ENCODE measurements around the gene DNAJC5. TPM values are rescaled to one million over a fixed set of nuclear protein-coding genes. Genes with fewer than 3 reads are reported as not detected.
A peak's percentile ranks its signal among the peaks of the same experiment; 100 is the strongest.

DNAJC5 gene
- total RNA-seq, 4 donors from 2014 or later, result 10.9 to 39.8 (median 25.6) TPM

DNA sequence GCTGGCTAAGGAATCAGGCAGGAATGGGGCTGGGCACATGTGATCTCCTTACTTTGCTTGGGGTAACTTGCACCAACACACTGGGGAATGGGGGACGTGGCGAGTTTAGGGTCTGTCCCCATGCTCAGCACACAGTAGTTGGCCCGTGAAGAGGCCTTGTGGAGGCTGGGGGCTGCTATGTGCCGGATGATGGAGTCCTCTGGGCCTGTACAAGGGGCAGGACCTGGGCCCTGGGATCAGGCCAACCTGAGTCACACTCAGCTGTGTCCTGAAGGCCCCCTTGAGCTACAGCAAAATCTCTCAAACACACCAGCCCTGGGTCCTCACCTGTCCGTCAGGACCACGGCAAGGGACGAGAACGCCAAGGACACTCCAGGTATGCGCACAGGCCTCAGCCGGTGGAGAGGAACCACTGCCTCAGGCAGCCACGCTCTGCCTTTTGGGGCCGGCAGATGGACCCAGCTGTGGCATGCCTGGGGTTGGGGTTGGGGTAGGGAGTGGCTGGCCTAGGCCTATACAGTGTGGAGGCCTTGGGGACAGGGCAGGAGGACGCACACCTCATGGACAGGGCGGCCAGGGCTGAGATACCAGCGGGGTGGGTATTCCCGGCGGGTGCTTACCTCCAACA, 50.2 kb downstream of the DNAJC5 start:
- Histone ChIP-seq H3K4me1 (peaks cover 4 to 15% of the 10 kb centered on the region in 2 donors), H3K27ac (no peak overlapping the region), H3K36me3 (no peaks in the 10 kb centered on the region), H3K9me3 (no peaks in the 10 kb centered on the region), H3K4me3 (no peak overlapping the region), H3K27me3 (no peaks in the 10 kb centered on the region)
- TF ChIP-seq, protein P1, sequence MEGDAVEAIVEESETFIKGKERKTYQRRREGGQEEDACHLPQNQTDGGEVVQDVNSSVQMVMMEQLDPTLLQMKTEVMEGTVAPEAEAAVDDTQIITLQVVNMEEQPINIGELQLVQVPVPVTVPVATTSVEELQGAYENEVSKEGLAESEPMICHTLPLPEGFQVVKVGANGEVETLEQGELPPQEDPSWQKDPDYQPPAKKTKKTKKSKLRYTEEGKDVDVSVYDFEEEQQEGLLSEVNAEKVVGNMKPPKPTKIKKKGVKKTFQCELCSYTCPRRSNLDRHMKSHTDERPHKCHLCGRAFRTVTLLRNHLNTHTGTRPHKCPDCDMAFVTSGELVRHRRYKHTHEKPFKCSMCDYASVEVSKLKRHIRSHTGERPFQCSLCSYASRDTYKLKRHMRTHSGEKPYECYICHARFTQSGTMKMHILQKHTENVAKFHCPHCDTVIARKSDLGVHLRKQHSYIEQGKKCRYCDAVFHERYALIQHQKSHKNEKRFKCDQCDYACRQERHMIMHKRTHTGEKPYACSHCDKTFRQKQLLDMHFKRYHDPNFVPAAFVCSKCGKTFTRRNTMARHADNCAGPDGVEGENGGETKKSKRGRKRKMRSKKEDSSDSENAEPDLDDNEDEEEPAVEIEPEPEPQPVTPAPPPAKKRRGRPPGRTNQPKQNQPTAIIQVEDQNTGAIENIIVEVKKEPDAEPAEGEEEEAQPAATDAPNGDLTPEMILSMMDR (IDR thresholded peaks at IDR 0.05), result no peak
- TF ChIP-seq POLR2A (IDR thresholded peaks at IDR 0.05), result no peak
- no peak for DNase-seq
- intact Hi-C loops (cut with DNase I; ENCODE audit: low total_unique reads), result no loop called here

DNA sequence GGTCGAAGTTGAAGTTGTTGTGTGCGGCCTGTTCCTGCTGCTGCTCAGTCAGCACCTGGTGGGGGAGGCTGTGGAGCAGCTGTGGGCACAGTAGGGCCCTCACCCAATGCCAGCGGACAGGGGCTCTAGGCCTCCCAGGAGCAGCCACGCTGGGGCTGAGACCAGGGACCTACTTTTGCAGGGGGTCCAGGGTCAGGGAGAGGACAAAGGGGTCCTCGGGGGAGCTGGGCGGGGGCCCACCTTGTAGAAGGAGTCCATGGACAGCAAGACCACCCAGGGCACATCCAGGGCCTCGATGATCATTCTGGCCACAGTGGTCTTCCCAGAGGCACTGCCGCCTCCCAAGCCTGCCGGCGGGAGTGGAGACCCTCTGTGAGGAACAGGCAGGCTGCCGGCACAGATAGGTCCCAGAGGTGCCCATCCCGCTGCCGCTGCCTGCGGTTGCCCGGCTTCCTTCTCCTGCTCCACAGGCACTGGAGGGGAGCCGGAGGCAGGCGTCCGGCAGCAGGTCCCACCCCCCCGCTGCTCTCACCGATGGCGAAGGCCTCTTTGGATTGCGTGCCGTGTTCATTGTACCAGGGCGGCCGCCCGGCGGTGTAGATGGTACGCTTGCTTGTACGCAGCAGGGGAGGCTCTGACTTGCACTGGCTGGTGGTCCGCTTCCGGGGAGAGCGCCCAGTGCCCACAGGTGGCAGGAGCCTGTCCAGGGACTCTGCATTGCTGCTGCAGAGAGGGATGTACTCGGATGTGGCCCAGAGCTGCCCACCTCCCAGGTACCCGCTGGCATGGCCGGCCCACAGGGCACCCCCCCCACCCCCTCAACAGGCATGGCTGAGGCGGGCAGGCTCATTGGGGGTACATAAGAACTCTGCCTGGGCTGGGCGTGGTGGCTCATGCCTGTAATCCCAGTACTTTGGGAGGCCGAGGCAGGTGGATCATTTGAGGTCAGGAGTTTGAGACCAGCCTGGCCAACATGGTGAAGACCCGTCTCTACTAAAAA, 51.3 kb downstream of the DNAJC5 start:
- intact Hi-C loops (cut with DNase I; ENCODE audit: low total_unique reads), result no loop called here
- H3K9me3 ChIP-seq, result no peaks in the 10 kb centered on the region
- no peaks in the 10 kb centered on the region for H3K27me3 ChIP-seq
- no peak overlapping the region for H3K4me3 ChIP-seq
- H3K4me1 ChIP-seq, result peaks cover 4 to 26% of the 10 kb centered on the region in 2 donors
- no peak for DNase-seq
- no peaks in the 10 kb centered on the region for H3K36me3 ChIP-seq
- no peak for TF ChIP-seq POLR2A (IDR thresholded peaks at IDR 0.05)
- TF ChIP-seq, protein P1 (IDR thresholded peaks at IDR 0.05), result no peak
- H3K27ac ChIP-seq, result no peak overlapping the region

DNA sequence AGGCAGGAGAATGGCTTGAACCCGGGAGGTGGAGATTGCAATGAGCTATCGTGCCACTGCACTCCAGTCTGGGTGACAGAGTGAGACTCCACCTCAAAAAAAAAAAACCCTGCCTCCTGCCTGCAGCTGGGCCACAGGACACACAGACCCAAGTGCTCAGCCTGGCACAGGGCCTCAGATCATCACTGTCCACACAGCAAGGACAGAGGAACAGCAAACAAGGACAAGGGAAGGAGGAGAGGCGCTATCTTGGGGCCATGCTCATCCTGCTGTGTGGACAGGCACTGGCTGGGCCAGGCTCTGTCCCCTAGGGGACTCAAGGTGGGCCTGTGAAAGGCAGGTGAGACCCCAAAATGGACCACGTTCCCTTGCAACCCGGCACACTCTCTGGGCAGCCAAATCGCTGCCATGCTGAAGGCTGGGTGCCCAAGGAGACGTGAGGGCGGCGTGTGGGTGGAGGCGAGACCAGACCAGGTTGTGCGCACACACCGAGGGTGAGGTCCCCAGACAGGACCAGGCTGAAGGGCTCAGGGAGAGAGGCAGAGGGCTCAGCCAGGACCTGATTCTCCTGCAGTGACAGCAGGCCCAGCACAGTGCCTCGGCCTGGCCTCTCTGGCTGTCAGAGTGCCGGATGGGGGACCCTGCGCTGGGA, 52.2 kb downstream of the DNAJC5 start:
- Histone ChIP-seq H3K27me3 (no peaks in the 10 kb centered on the region), H3K4me1 (peaks cover 4 to 33% of the 10 kb centered on the region in 2 donors), H3K36me3 (no peaks in the 10 kb centered on the region), H3K27ac (peak overlapping the region; percentile 89 to 98), H3K9me3 (no peaks in the 10 kb centered on the region), H3K4me3 (no peak overlapping the region)
- DNase-seq, result no peak
- intact Hi-C loops (cut with DNase I; ENCODE audit: low total_unique reads), result no loop called here
- TF ChIP-seq, protein P1 (IDR thresholded peaks at IDR 0.05), result no peak
- TF ChIP-seq POLR2A (IDR thresholded peaks at IDR 0.05), result no peak

DNA sequence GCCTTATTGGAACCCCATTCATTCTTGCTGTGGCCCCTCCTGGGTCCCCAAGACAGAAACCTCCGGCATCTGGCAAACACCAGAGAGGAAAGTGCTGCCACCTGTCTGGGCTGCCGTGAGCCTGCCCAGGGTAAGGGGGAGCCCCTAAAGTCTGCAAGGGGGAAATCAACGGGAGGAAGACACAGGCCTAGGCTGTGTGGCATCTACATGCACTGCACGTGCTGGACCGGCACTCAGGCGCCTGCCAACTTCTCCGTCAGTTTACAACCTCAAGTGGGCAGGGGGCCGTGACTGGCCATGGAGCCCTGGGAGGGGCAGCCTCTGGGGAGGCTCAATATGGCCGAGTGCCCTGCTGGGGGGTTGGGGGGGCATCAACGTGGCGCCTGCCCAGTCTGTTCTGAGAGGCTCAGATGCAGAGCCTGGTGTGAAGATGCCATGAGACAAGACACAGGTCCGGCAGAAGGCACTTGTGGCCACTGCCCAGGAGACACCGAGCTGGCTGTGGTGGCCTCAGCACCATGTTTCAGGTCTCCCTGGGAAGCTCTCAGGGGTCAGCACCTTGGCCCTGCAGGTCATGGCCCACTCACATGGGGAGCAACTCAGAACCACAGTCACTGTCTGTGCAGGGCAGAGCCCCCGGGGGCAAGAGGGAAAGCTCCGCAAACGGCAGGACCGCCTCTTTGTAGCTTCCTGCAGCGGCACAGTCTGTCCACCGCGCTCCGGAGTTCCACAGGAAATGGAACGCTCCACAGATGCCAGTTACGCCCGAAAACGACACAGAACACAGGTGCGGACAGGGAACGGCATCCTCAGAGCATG, 52.9 kb downstream of the DNAJC5 start:
- no peaks in the 10 kb centered on the region for H3K27me3 ChIP-seq
- intact Hi-C loops (cut with DNase I; ENCODE audit: low total_unique reads), result no loop called here
- TF ChIP-seq, protein P1 (IDR thresholded peaks at IDR 0.05), result no peak
- no peak for TF ChIP-seq POLR2A (IDR thresholded peaks at IDR 0.05)
- peak overlapping the region in 1 of 2 donors; percentile 16 for H3K4me3 ChIP-seq
- H3K9me3 ChIP-seq, result no peaks in the 10 kb centered on the region
- peak overlapping the region; percentile 89 to 98 for H3K27ac ChIP-seq
- peaks cover 4 to 38% of the 10 kb centered on the region in 2 donors for H3K4me1 ChIP-seq
- no peaks in the 10 kb centered on the region for H3K36me3 ChIP-seq
- peak in 1 of 2 donors; percentile 43 for DNase-seq
